ENCODE data around the gene HAGHL.

The HAGHL gene

GRCh38 chr16:683396-684070, 43.4 kb upstream of the HAGHL start (continued):
- TF ChIP-seq ZNF10 (tag by site-specific recombination; IDR thresholded peaks at IDR 0.05), result peak; percentile 82
- TF ChIP-seq, protein P1, sequence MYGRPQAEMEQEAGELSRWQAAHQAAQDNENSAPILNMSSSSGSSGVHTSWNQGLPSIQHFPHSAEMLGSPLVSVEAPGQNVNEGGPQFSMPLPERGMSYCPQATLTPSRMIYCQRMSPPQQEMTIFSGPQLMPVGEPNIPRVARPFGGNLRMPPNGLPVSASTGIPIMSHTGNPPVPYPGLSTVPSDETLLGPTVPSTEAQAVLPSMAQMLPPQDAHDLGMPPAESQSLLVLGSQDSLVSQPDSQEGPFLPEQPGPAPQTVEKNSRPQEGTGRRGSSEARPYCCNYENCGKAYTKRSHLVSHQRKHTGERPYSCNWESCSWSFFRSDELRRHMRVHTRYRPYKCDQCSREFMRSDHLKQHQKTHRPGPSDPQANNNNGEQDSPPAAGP (tag by site-specific recombination; IDR thresholded peaks at IDR 0.05), result peak; percentile 88
- 0 out of 2 replicates have a peak, but pooled peaks have one; percentile 55 for TF ChIP-seq ZNF645 (tag by site-specific recombination; IDR thresholded peaks at IDR 0.05)
- TF ChIP-seq ZNF121 (tag by site-specific recombination; IDR thresholded peaks at IDR 0.05), result peak; percentile 71; the same call in 1 of the 2 replicates
- peak; percentile 4; the same call in 1 of the 2 replicates for TF ChIP-seq GFI1B (tag by site-specific recombination; IDR thresholded peaks at IDR 0.05)
- 0 out of 2 replicates have a peak, but pooled peaks have one; percentile 2 for TF ChIP-seq ZNF629 (tag by site-specific recombination; IDR thresholded peaks at IDR 0.05)
- peak; percentile 11; the same call in 1 of the 2 replicates for TF ChIP-seq TSHZ1 (tag by site-specific recombination; IDR thresholded peaks at IDR 0.05; ENCODE audit: borderline replicate concordance)
- TF ChIP-seq ZNF341 (tag by site-specific recombination; IDR thresholded peaks at IDR 0.05; ENCODE audit: low read depth), result peak; percentile 70
- TF ChIP-seq ZNF169 (tag by site-specific recombination; IDR thresholded peaks at IDR 0.05), result peak; percentile 68; the same call in 1 of the 2 replicates
- peak; percentile 57 for TF ChIP-seq ZNF335 (tag by site-specific recombination; conservative IDR thresholded peaks at IDR 0.05)
- TF ChIP-seq ZNF133 (tag by site-specific recombination; IDR thresholded peaks at IDR 0.05), result 0 out of 2 replicates have a peak, but pooled peaks have one; percentile 23
- 0 out of 2 replicates have a peak, but pooled peaks have one; percentile 64 for TF ChIP-seq ZNF2 (tag by site-specific recombination; IDR thresholded peaks at IDR 0.05)
- no peak for TF ChIP-seq ZNF621 (tag by site-specific recombination; IDR thresholded peaks at IDR 0.05)
- TF ChIP-seq ZNF600 (tag by site-specific recombination; IDR thresholded peaks at IDR 0.05), result peak; percentile 93
- TF ChIP-seq SALL2 (tag by site-specific recombination; IDR thresholded peaks at IDR 0.05; ENCODE audit: borderline replicate concordance), result no peak
- TF ChIP-seq ZNF660 (tag by site-specific recombination; IDR thresholded peaks at IDR 0.05), result no peak
- TF ChIP-seq ZFP37 (tag by site-specific recombination; IDR thresholded peaks at IDR 0.05), result peak; percentile 90; the same call in 1 of the 2 replicates
- TF ChIP-seq ZNF768 (tag by site-specific recombination; IDR thresholded peaks at IDR 0.05), result no peak
- TF ChIP-seq ZNF747 (tag by site-specific recombination; IDR thresholded peaks at IDR 0.05), result no peak
- peak; percentile 7; the same call in 1 of the 2 replicates for TF ChIP-seq IKZF3 (tag by site-specific recombination; IDR thresholded peaks at IDR 0.05)
- TF ChIP-seq ZNF610 (tag by site-specific recombination; IDR thresholded peaks at IDR 0.05; ENCODE audit: borderline replicate concordance), result peak; percentile 45; the same call in 1 of the 2 replicates
- TF ChIP-seq ZNF184 (tag by site-specific recombination; IDR thresholded peaks at IDR 0.05), result no peak; the same call in 1 of the 2 replicates
- TF ChIP-seq, protein P2, sequence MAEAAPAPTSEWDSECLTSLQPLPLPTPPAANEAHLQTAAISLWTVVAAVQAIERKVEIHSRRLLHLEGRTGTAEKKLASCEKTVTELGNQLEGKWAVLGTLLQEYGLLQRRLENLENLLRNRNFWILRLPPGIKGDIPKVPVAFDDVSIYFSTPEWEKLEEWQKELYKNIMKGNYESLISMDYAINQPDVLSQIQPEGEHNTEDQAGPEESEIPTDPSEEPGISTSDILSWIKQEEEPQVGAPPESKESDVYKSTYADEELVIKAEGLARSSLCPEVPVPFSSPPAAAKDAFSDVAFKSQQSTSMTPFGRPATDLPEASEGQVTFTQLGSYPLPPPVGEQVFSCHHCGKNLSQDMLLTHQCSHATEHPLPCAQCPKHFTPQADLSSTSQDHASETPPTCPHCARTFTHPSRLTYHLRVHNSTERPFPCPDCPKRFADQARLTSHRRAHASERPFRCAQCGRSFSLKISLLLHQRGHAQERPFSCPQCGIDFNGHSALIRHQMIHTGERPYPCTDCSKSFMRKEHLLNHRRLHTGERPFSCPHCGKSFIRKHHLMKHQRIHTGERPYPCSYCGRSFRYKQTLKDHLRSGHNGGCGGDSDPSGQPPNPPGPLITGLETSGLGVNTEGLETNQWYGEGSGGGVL (tag by site-specific recombination; IDR thresholded peaks at IDR 0.05), result peak; percentile 42; the same call in 1 of the 2 replicates
- TF ChIP-seq ZNF692 (tag by site-specific recombination; IDR thresholded peaks at IDR 0.05), result peak; percentile 89
- peak; percentile 74; the same call in 1 of the 2 replicates for TF ChIP-seq KLF16 (tag by site-specific recombination; IDR thresholded peaks at IDR 0.05)
- TF ChIP-seq, protein P3, sequence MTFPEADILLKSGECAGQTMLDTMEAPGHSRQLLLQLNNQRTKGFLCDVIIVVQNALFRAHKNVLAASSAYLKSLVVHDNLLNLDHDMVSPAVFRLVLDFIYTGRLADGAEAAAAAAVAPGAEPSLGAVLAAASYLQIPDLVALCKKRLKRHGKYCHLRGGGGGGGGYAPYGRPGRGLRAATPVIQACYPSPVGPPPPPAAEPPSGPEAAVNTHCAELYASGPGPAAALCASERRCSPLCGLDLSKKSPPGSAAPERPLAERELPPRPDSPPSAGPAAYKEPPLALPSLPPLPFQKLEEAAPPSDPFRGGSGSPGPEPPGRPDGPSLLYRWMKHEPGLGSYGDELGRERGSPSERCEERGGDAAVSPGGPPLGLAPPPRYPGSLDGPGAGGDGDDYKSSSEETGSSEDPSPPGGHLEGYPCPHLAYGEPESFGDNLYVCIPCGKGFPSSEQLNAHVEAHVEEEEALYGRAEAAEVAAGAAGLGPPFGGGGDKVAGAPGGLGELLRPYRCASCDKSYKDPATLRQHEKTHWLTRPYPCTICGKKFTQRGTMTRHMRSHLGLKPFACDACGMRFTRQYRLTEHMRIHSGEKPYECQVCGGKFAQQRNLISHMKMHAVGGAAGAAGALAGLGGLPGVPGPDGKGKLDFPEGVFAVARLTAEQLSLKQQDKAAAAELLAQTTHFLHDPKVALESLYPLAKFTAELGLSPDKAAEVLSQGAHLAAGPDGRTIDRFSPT (tag by site-specific recombination; IDR thresholded peaks at IDR 0.05), result peak; percentile 90; the same call in 1 of the 2 replicates
- TF ChIP-seq ZBTB17 (tag by site-specific recombination; IDR thresholded peaks at IDR 0.05), result peak; percentile 70
- no peak for TF ChIP-seq GLI2 (tag by site-specific recombination; IDR thresholded peaks at IDR 0.05; ENCODE audit: borderline replicate concordance, low read depth)

Data from HEK293 (cell line).